OCI-LY7 (cell line): Measurements from ENCODE around the gene SELENOM. TPM values are rescaled to one million over a fixed set of nuclear protein-coding genes. Genes with fewer than 3 reads are reported as not detected.

Source experiments
- BruUV-seq: library from RNA; stranded (reverse); fragments of 400-500 nt; replicated peaks from 2 replicates; lab custom pipeline; 2021; lab: Mats Ljungman, UMichigan
- CTCF ChIA-PET: fragments of 300-600 bp; sonication (Branson Sonifier 250); formaldehyde crosslinking; loops from one replicate; lab custom pipeline; 2022; ENCODE audit warnings: antibody characterized with exemption; ENCODE audit not compliant: unreplicated experiment; lab: Charles Lee
- POLR2A ChIA-PET: fragments of 300-600 bp; sonication (Branson Sonifier 250); formaldehyde crosslinking; loops from one replicate; lab custom pipeline; 2022; ENCODE audit warnings: antibody characterized with exemption; lab: Charles Lee
- DNase-seq: peaks from one replicate; pipeline ENCODE4 v3.0.0-alpha.2; 2015; ENCODE audit warnings: low spot score
- H2AFZ ChIP-seq: fragments of 200-600 bp; sonication (generic), shearing (Covaris generic); 2 replicates; pipeline ENCODE4 v1.6.1; 2014; ENCODE audit warnings: mild to moderate bottlenecking, antibody characterized with exemption, low read length, moderate library complexity
- H3K27ac ChIP-seq: fragments of 200-600 bp; sonication (generic); 2 replicates; pipeline ENCODE4 v1.5.1; 2014; ENCODE audit warnings: mixed run types, low read depth, mild to moderate bottlenecking, moderate library complexity, low read length, inconsistent platforms; ENCODE audit not compliant: poor library complexity, severe bottlenecking
- H3K36me3 ChIP-seq: fragments of 200-600 bp; sonication (generic); 2 replicates; pipeline ENCODE4 v1.6.1; 2014; ENCODE audit warnings: mild to moderate bottlenecking, antibody characterized with exemption, low read length, moderate library complexity, mixed read lengths; ENCODE audit not compliant: insufficient read depth
- H3K4me1 ChIP-seq: fragments of 200-600 bp; sonication (generic); 2 replicates; pipeline ENCODE4 v1.5.1; 2014; ENCODE audit warnings: mild to moderate bottlenecking, low read length; ENCODE audit not compliant: insufficient read depth, poor library complexity, severe bottlenecking
- H3K4me2 ChIP-seq: fragments of 200-600 bp; sonication (generic); 2 replicates; pipeline ENCODE4 v1.6.1; 2014; ENCODE audit warnings: mild to moderate bottlenecking, low read length
- H3K4me3 ChIP-seq: fragments of 200-600 bp; sonication (generic); 2 replicates; pipeline ENCODE4 v1.5.1; 2014; ENCODE audit warnings: mild to moderate bottlenecking, low read depth, low read length; ENCODE audit not compliant: poor library complexity, severe bottlenecking
- H3K79me2 ChIP-seq: fragments of 200-600 bp; sonication (generic); 2 replicates; pipeline ENCODE4 v1.6.1; 2016; ENCODE audit warnings: low read depth, mild to moderate bottlenecking, low read length, moderate library complexity, mixed read lengths; ENCODE audit not compliant: insufficient read depth
- H3K9me2 ChIP-seq: fragments of 200-600 bp; sonication (generic); 2 replicates; pipeline ENCODE4 v1.6.1; 2016; ENCODE audit warnings: mild to moderate bottlenecking, low read length, mixed read lengths; ENCODE audit not compliant: insufficient read depth
- H3K9me3 ChIP-seq: fragments of 200-600 bp; sonication (generic); 2 replicates; pipeline ENCODE4 v1.6.1; 2014; ENCODE audit warnings: mild to moderate bottlenecking, mixed run types, low read length, mixed read lengths
- H4K20me1 ChIP-seq: fragments of 200-600 bp; sonication (generic); 2 replicates; pipeline ENCODE4 v1.6.1; 2014; ENCODE audit warnings: mild to moderate bottlenecking, antibody characterized with exemption, low read length, moderate library complexity, mixed read lengths; ENCODE audit not compliant: insufficient read depth
- CTCF ChIP-seq: fragments of 200-600 bp; sonication (generic); conservative IDR thresholded peaks from 2 replicates; pipeline ENCODE4 v1.5.1; 2014; ENCODE audit warnings: mild to moderate bottlenecking, antibody characterized with exemption, low read length, moderate library complexity, mixed read lengths
- EZH2phosphoT487 ChIP-seq: fragments of 200-600 bp; sonication (generic); IDR thresholded peaks from 2 replicates; pipeline ENCODE4 v1.6.1; 2018; ENCODE audit warnings: low read depth, borderline replicate concordance, mild to moderate bottlenecking, mixed run types, antibody characterized with exemption, low read length, moderate library complexity, mixed read lengths
- intact Hi-C: fragments of 100-400 bp; cut with micrococcal nuclease; formaldehyde crosslinking; loops from one replicate; pipeline ENCODE4 v1.10.0; 2022; ENCODE audit not compliant: unreplicated experiment
- total RNA-seq, 2 experiments: library from RNA; depleted of rRNA in 1 of 2; stranded (reverse); fragments of >200 nt in 1 of 2; shearing (Covaris generic) in 1 of 2; gene quantifications; 2 replicates each; pipeline ENCODE4 v1.2.3, GENCODE V29; 2014 to 2022

The SELENOM gene
- total RNA-seq, 2 experiments from 2014 or later: 0.55 to 1.4 TPM

DNA sequence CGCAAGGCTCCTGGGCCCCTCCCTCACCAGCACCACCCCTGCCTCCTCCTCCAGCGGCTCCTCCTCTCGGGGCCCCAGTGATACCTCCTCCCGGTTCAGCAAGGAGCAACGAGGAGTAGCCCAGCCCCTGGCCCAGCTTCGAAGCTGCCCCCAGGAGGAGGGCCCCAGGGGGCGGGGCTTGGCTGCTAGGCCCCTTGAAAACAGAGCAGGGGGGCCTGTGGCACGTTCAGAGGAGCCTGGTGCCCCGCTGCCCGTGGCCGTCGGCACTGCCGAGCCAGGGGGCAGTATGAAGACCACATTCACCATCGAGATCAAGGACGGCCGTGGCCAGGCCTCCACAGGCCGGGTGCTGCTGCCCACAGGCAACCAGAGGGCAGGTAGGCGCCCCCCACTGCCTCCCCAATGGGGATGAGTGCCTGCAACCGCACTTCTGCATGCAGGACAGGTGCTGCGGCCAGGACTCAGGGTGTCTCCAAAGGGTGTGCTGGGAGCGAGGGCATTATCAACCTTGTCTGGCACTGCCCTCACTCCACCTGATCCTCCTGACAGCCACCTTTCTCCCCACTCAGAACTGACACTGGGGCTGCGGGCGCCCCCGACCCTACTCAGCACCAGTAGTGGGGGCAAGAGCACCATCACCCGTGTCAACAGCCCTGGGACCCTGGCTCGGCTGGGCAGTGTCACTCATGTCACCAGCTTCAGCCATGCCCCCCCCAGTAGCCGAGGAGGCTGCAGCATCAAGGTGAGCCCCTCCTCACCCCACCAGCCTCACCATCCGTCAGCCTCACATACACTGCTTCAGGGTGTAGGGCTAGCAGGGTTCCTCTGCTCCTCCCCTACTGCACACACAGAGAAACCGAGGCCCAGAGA is 16.0 kb downstream of the SELENOM start:
- CTCF ChIA-PET: no interaction called here
- H4K20me1 ChIP-seq: no peaks in the 10 kb centered on the region
- BruUV-seq: no TSS peak
- no peaks in the 10 kb centered on the region for H3K9me2 ChIP-seq
- H3K9me3 ChIP-seq: no peaks in the 10 kb centered on the region
- no peaks in the 10 kb centered on the region for H3K79me2 ChIP-seq
- no peak overlapping the region for H3K4me3 ChIP-seq
- no peak overlapping the region for H3K27ac ChIP-seq
- intact Hi-C loops: no loop called here
- H3K36me3 ChIP-seq: no peaks in the 10 kb centered on the region
- POLR2A ChIA-PET: no interaction called here
- peaks cover 14% of the 10 kb centered on the region for H3K4me1 ChIP-seq
- no peak overlapping the region for H2AFZ ChIP-seq
- TF ChIP-seq CTCF (no peak), EZH2phosphoT487 (no peak)
- no peak for DNase-seq
- no peak overlapping the region for H3K4me2 ChIP-seq

DNA sequence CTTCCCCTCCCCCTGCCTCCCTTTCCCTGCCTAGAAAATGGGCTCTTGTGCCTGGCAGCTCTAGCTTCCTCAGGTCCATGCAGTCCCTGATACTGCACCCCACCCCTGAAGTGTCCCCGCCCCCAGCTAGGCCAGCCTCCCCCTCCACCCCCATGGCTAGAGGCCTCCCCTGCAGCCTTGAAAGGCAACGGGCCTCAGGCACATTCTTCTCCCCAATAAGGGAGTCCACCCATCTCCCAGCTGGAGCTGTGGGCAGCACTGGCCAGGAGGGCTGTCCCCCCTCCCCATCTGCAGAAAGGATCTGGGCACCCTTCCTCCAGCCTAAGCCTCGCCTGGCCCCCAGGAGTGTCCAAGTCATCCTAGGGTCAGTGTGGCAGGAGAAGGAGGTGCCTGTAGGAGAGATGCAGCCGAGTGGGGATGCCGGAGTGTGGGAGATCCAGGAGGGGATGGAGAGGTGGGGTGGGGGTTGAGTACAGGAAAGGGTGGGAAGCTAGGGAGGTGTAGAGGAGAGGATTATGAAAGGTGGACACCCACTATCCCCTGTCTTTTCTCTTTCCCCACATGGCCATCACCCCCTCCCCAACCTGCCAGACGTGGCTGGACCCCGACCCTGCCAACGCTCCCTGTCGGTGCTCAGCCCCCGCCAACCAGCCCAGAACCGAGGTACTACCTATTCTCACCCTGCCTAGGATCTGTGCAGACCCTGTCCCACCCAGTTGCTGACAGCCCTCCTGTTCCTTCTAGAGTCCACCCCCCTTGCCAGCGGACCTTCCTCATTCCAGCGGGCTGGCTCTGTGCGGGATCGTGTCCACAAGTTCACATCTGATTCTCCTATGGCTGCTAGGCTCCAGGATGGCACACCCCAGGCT is 16.9 kb downstream of the SELENOM start:
- no peak for DNase-seq
- no peak overlapping the region for H3K27ac ChIP-seq
- intact Hi-C loops: no loop called here
- TF ChIP-seq EZH2phosphoT487 (no peak), CTCF (no peak)
- H3K36me3 ChIP-seq: no peaks in the 10 kb centered on the region
- no peak overlapping the region for H2AFZ ChIP-seq
- no peaks in the 10 kb centered on the region for H3K9me2 ChIP-seq
- H3K79me2 ChIP-seq: no peaks in the 10 kb centered on the region
- peaks cover 17% of the 10 kb centered on the region for H3K4me1 ChIP-seq
- no peak overlapping the region for H3K4me3 ChIP-seq
- CTCF ChIA-PET: no interaction called here
- BruUV-seq: no TSS peak
- no peaks in the 10 kb centered on the region for H3K9me3 ChIP-seq
- H4K20me1 ChIP-seq: no peaks in the 10 kb centered on the region
- POLR2A ChIA-PET: no interaction called here
- no peak overlapping the region for H3K4me2 ChIP-seq
